IMR-90 (cell line): ENCODE data around the gene GPLD1. TPM values are rescaled to one million over a fixed set of nuclear protein-coding genes. Genes with fewer than 3 reads are reported as not detected.

Experiments
- ATAC-seq: fragments of 200-7000 bp; cut with Tn5 transposase; 2 replicates; pipeline ENCODE4 v1.9.1; 2020; ENCODE audit warnings: low read depth, mild to moderate bottlenecking, moderate library complexity
- BruUV-seq: library from RNA; stranded (reverse); fragments of 400-500 nt; replicated peaks from 2 replicates; lab custom pipeline; 2021; lab: Mats Ljungman, UMichigan
- CTCF ChIA-PET: fragments of 300-600 bp; formaldehyde crosslinking; extraction: SDS; loops from one replicate; lab custom pipeline; 2021; ENCODE audit warnings: antibody characterized with exemption; lab: Yijun Ruan, JAX
- POLR2A ChIA-PET: fragments of 300-600 bp; sonication (Branson Sonifier 250); formaldehyde crosslinking; loops from one replicate; lab custom pipeline; 2022; ENCODE audit warnings: antibody characterized with exemption; ENCODE audit not compliant: unreplicated experiment; lab: Charles Lee
- DNase-seq: peaks from one replicate; pipeline ENCODE4 v3.0.0; 2013
- H2AFZ ChIP-seq: replicated peaks from 2 replicates; pipeline ENCODE3; 2013; ENCODE audit warnings: low read length, mild to moderate bottlenecking; ENCODE audit not compliant: poor library complexity
- H2AK5ac ChIP-seq: 2 replicates; pipeline ENCODE4 v1.6.1; 2013; ENCODE audit warnings: low read depth, low read length, inconsistent platforms
- H2AK9ac ChIP-seq: replicated peaks from 2 replicates; pipeline ENCODE3; 2013; ENCODE audit warnings: mild to moderate bottlenecking, low read depth, low read length, moderate library complexity; ENCODE audit not compliant: poor library complexity
- H2BK120ac ChIP-seq: 2 replicates; pipeline ENCODE4 v1.6.1; 2013; ENCODE audit warnings: low read depth, low read length, inconsistent platforms
- H2BK15ac ChIP-seq: 3 replicates; pipeline ENCODE4 v1.6.1; 2013; ENCODE audit warnings: low read depth, low read length, inconsistent platforms
- H2BK20ac ChIP-seq: 2 replicates; pipeline ENCODE4 v1.6.1; 2013; ENCODE audit warnings: low read depth, mild to moderate bottlenecking, inconsistent platforms, low read length, moderate library complexity
- H2BK5ac ChIP-seq: 2 replicates; pipeline ENCODE4 v1.6.1; 2013; ENCODE audit warnings: mild to moderate bottlenecking, low read depth, low read length, inconsistent platforms; ENCODE audit not compliant: poor library complexity, severe bottlenecking
- H3K14ac ChIP-seq: replicated peaks from 2 replicates; pipeline ENCODE4 v1.6.1; 2013; ENCODE audit warnings: low read depth, low read length, inconsistent platforms
- H3K18ac ChIP-seq: 2 replicates; pipeline ENCODE4 v1.6.1; 2013; ENCODE audit warnings: low read depth, low read length, control low read depth
- H3K23ac ChIP-seq: 2 replicates; pipeline ENCODE4 v1.6.1; 2013; ENCODE audit warnings: low read depth, low read length, inconsistent platforms
- H3K27ac ChIP-seq: 2 replicates; pipeline ENCODE4 v1.5.1; 2013; ENCODE audit warnings: mild to moderate bottlenecking, control low read depth, low read length; ENCODE audit not compliant: insufficient read depth
- H3K27me3 ChIP-seq: 2 replicates; pipeline ENCODE4 v1.6.1; 2013; ENCODE audit warnings: low read length; ENCODE audit not compliant: control insufficient read depth, insufficient read depth
- H3K36me3 ChIP-seq: 2 replicates; pipeline ENCODE4 v1.6.1; 2013; ENCODE audit warnings: low read length, mixed read lengths; ENCODE audit not compliant: control insufficient read depth, insufficient read depth
- H3K4ac ChIP-seq: 2 replicates; pipeline ENCODE4 v1.6.1; 2013; ENCODE audit warnings: low read depth, low read length, inconsistent platforms
- H3K4me1 ChIP-seq: 2 replicates; pipeline ENCODE4 v1.6.1; 2013; ENCODE audit warnings: low read length, mixed read lengths; ENCODE audit not compliant: control insufficient read depth, insufficient read depth
- H3K4me2 ChIP-seq: 2 replicates; pipeline ENCODE4 v1.6.1; 2013; ENCODE audit warnings: low read depth, mild to moderate bottlenecking, control low read depth, low read length, moderate library complexity
- H3K4me3 ChIP-seq: 2 replicates; pipeline ENCODE4 v1.5.1; 2013; ENCODE audit warnings: low read depth, mild to moderate bottlenecking, control low read depth, low read length, moderate library complexity; ENCODE audit not compliant: insufficient read depth
- H3K56ac ChIP-seq: 2 replicates; pipeline ENCODE4 v1.6.1; 2013; ENCODE audit warnings: low read length, inconsistent platforms; ENCODE audit not compliant: insufficient read depth; ENCODE audit errors: extremely low read depth
- H3K79me1 ChIP-seq, 2 experiments: 2 replicates each; pipeline ENCODE4 v1.6.1; 2013; ENCODE audit warnings: low read length in 2 of 2, inconsistent platforms in 1 of 2, low read depth in 1 of 2
- H3K9ac ChIP-seq: 2 replicates; pipeline ENCODE4 v1.6.1; 2013; ENCODE audit warnings: low read depth, low read length, control low read depth
- H3K9me1 ChIP-seq: 2 replicates; pipeline ENCODE4 v1.6.1; 2013; ENCODE audit warnings: low read length, inconsistent platforms; ENCODE audit not compliant: insufficient read depth
- H3K9me3 ChIP-seq: 2 replicates; pipeline ENCODE4 v1.6.1; 2013; ENCODE audit warnings: low read length; ENCODE audit not compliant: control insufficient read depth, insufficient read depth
- H4K20me1 ChIP-seq: 2 replicates; pipeline ENCODE4 v1.6.1; 2013; ENCODE audit warnings: low read length, inconsistent platforms; ENCODE audit not compliant: insufficient read depth
- H4K5ac ChIP-seq: 2 replicates; pipeline ENCODE4 v1.6.1; 2013; ENCODE audit warnings: mild to moderate bottlenecking, low read depth, low read length, control low read depth
- H4K8ac ChIP-seq, 2 experiments: 2 replicates each; pipeline ENCODE4 v1.6.1; 2013; ENCODE audit warnings: low read depth in 2 of 2, low read length in 2 of 2, control low read depth in 1 of 2, inconsistent platforms in 1 of 2
- H4K91ac ChIP-seq: 2 replicates; pipeline ENCODE4 v1.6.1; 2013; ENCODE audit warnings: low read depth, low read length, inconsistent platforms; ENCODE audit not compliant: insufficient read depth
- BHLHE40 ChIP-seq: fragments of 150-350 bp; IDR thresholded peaks from 2 replicates; pipeline ENCODE4 v1.6.1; 2016; ENCODE audit warnings: mild to moderate bottlenecking, low read depth, low read length
- CEBPB ChIP-seq: IDR thresholded peaks from 2 replicates; pipeline ENCODE4 v1.6.1; 2012; ENCODE audit warnings: low read depth, low read length, improper control_type of control experiment
- CHD1 ChIP-seq: IDR thresholded peaks from 2 replicates; pipeline ENCODE4 v1.6.1; 2012; ENCODE audit warnings: low read depth, low read length, improper control_type of control experiment
- ELK1 ChIP-seq: fragments of 150-350 bp; IDR thresholded peaks from 2 replicates; pipeline ENCODE4 v1.6.1; 2016; ENCODE audit warnings: low read depth, mild to moderate bottlenecking, low read length, moderate library complexity, borderline replicate concordance
- FOS ChIP-seq: fragments of 150-350 bp; IDR thresholded peaks from 2 replicates; pipeline ENCODE4 v1.6.1; 2016; ENCODE audit warnings: low read depth, low read length
- MAFK ChIP-seq: IDR thresholded peaks from 2 replicates; pipeline ENCODE4 v1.6.1; 2012; ENCODE audit warnings: low read depth, low read length, improper control_type of control experiment
- MAZ ChIP-seq: IDR thresholded peaks from 2 replicates; pipeline ENCODE4 v1.6.1; 2012; ENCODE audit warnings: low read depth, mild to moderate bottlenecking, low read length, improper control_type of control experiment, moderate library complexity, borderline replicate concordance
- MXI1 ChIP-seq: IDR thresholded peaks from 2 replicates; pipeline ENCODE4 v1.6.1; 2012; ENCODE audit warnings: low read depth, mild to moderate bottlenecking, low read length, moderate library complexity, borderline replicate concordance
- NFE2L2 ChIP-seq: fragments of 150-350 bp; IDR thresholded peaks from 2 replicates; pipeline ENCODE4 v1.6.1; 2016; ENCODE audit warnings: low read depth, mild to moderate bottlenecking, low read length
- POLR2A ChIP-seq: IDR thresholded peaks from 2 replicates; pipeline ENCODE4 v1.6.1; 2012; ENCODE audit warnings: mild to moderate bottlenecking, low read depth, low read length
- RAD21 ChIP-seq: IDR thresholded peaks from 2 replicates; pipeline ENCODE4 v1.6.1; 2012; ENCODE audit warnings: low read length, improper control_type of control experiment
- RCOR1 ChIP-seq: IDR thresholded peaks from 2 replicates; pipeline ENCODE4 v1.6.1; 2012; ENCODE audit warnings: mild to moderate bottlenecking, low read length, improper control_type of control experiment; ENCODE audit not compliant: insufficient replicate concordance
- RFX5 ChIP-seq: IDR thresholded peaks from 2 replicates; pipeline ENCODE4 v1.8.0; 2012; ENCODE audit warnings: low read depth, mild to moderate bottlenecking, low read length, moderate library complexity
- USF2 ChIP-seq: fragments of 150-350 bp; IDR thresholded peaks from 2 replicates; pipeline ENCODE4 v1.6.1; 2017; ENCODE audit warnings: mild to moderate bottlenecking, antibody characterized with exemption, low read length, low read depth
- dilution Hi-C: fragments of 300-500 bp; cut with HindIII; formaldehyde crosslinking; loops from one replicate; pipeline ENCODE4 v1.14.3; 2018; ENCODE audit warnings: low sequenced_read_pairs; ENCODE audit not compliant: unreplicated experiment
- in situ Hi-C: fragments of 300-500 bp; cut with MboI; formaldehyde crosslinking; loops from 3 replicates; pipeline ENCODE4 v1.14.3; 2019; ENCODE audit warnings: low sequenced_read_pairs, inconsistent platforms, mixed read lengths
- intact Hi-C: fragments of 100-400 bp; cut with micrococcal nuclease; formaldehyde crosslinking; loops from 2 replicates; pipeline ENCODE4 v1.10.0; 2022
- polyA plus RNA-seq, 3 experiments: library from polyadenylated mRNA; depleted of rRNA; stranded (reverse); fragments of >200 nt; gene quantifications; 2 replicates each; pipeline ENCODE4 v1.2.3, GENCODE V29; 2012; ENCODE audit warnings: low replicate concordance in 1 of 3
- total RNA-seq: library from RNA; depleted of rRNA; stranded (reverse); fragments of >200 nt; gene quantifications from 2 replicates; pipeline ENCODE4 v1.2.3, GENCODE V29; 2012

The GPLD1 gene
- total and polyA plus RNA-seq, 2 of the 4 experiments (the other 2 are of a cell fraction), result 0.05 to 0.18 TPM

GRCh38 chr6:24419526-24419925 lies 69.9 kb downstream of the GPLD1 start:
- ATAC-seq (no peak), DNase-seq (peak; percentile 10)
- H3K23ac ChIP-seq, result no peak overlapping the region
- no peak overlapping the region for H3K4me3 ChIP-seq
- H3K36me3 ChIP-seq, result peaks cover 26% of the 10 kb centered on the region
- TF ChIP-seq CHD1, result no peak
- no peak for TF ChIP-seq NFE2L2
- no peak for TF ChIP-seq RFX5
- no peak for TF ChIP-seq ELK1
- no peak for TF ChIP-seq CEBPB
- TF ChIP-seq MXI1, result no peak
- TF ChIP-seq FOS, result no peak
- TF ChIP-seq USF2, result no peak
- no peak for TF ChIP-seq MAZ
- TF ChIP-seq BHLHE40, result no peak
- TF ChIP-seq POLR2A, result no peak
- TF ChIP-seq RAD21, result no peak
- no peak for TF ChIP-seq MAFK
- TF ChIP-seq RCOR1, result no peak
- H3K14ac ChIP-seq, result no peak overlapping the region
- no peak overlapping the region for H3K9ac ChIP-seq
- ChIA-PET POLR2A (no interaction called here), CTCF (no interaction called here)
- H3K4me2 ChIP-seq, result no peak overlapping the region
- no peak overlapping the region for H2BK120ac ChIP-seq
- no peak overlapping the region for H3K27ac ChIP-seq
- in situ Hi-C loops (no loop called here), dilution Hi-C loops (no loop called here), intact Hi-C loops (no loop called here)
- no peak overlapping the region for H3K56ac ChIP-seq
- no peak overlapping the region for H3K4ac ChIP-seq
- no peak overlapping the region for H2AFZ ChIP-seq
- no peak overlapping the region for H3K18ac ChIP-seq
- H3K9me3 ChIP-seq, result no peaks in the 10 kb centered on the region
- 0 out of 4 replicates have a peak, but pooled peaks cover 0 to 3% of the 10 kb centered on the region in 2 experiments for H3K79me1 ChIP-seq
- no peaks in the 10 kb centered on the region for H4K20me1 ChIP-seq
- H2AK9ac ChIP-seq, result no peak overlapping the region
- no peaks in the 10 kb centered on the region for H3K9me1 ChIP-seq
- H2AK5ac ChIP-seq, result no peak overlapping the region
- H3K27me3 ChIP-seq, result no peaks in the 10 kb centered on the region
- H2BK5ac ChIP-seq, result no peak overlapping the region
- H4K5ac ChIP-seq, result no peak overlapping the region
- H3K4me1 ChIP-seq, result no peaks in the 10 kb centered on the region
- H2BK15ac ChIP-seq, result no peak overlapping the region
- H4K8ac ChIP-seq, result no peak overlapping the region
- H4K91ac ChIP-seq, result no peak overlapping the region
- H2BK20ac ChIP-seq, result no peak overlapping the region
- BruUV-seq, result no TSS peak
